Measurements from ENCODE around the gene ZNF22. TPM values are rescaled to one million over a fixed set of nuclear protein-coding genes. Genes with fewer than 3 reads are reported as not detected.

The ZNF22 gene
- total RNA-seq, 1 experiment from 2014 or later: 42.1 TPM

- Histone ChIP-seq H3K4me3 (ENCODE audit: low read depth, low read length, poor library complexity, severe bottlenecking) (peak overlapping the region; percentile 50), H3K4me1 (ENCODE audit: insufficient read depth, low read length, poor library complexity, severe bottlenecking) (peaks cover 27% of the 10 kb centered on the region), H3K27me3 (replicated peaks; ENCODE audit: insufficient read depth, low read depth, low read length, poor library complexity) (no peaks in the 10 kb centered on the region), H3K27ac (ENCODE audit: low read depth, low read length, poor library complexity, severe bottlenecking) (peak overlapping the region; percentile 65), H3K9me3 (ENCODE audit: low read depth, low read length, poor library complexity, severe bottlenecking) (no peaks in the 10 kb centered on the region), H3K36me3 (ENCODE audit: insufficient read depth, low read length, poor library complexity, severe bottlenecking) (no peaks in the 10 kb centered on the region)
- DNase-seq (ENCODE audit: low spot score): no peak
- BruUV-seq (replicated peaks): no TSS peak
- CTCF ChIA-PET: interaction anchor here (1.2 kb wide), 1 partner anchor 10 kb away, joined by 3 read pairs; no protein-coding TSS in a partner anchor
- intact Hi-C loops (cut with micrococcal nuclease; ENCODE audit: unreplicated experiment): loop anchor here (10.0 kb wide), 1 partner anchor 1299 kb away; no protein-coding TSS in a partner anchor
- TF ChIP-seq EZH2 (IDR thresholded peaks at IDR 0.05; ENCODE audit: borderline replicate concordance, low read depth, low read length, poor library complexity, severe bottlenecking) (no peak), CTCF (conservative IDR thresholded peaks at IDR 0.05; ENCODE audit: low read depth, low read length) (no peak)
- POLR2A ChIA-PET (ENCODE audit: low non-redundant PET): no interaction called here
These were observed 26.6 kb upstream of the ZNF22 start for GRCh38 chr10:44974082-44974627.

DNA sequence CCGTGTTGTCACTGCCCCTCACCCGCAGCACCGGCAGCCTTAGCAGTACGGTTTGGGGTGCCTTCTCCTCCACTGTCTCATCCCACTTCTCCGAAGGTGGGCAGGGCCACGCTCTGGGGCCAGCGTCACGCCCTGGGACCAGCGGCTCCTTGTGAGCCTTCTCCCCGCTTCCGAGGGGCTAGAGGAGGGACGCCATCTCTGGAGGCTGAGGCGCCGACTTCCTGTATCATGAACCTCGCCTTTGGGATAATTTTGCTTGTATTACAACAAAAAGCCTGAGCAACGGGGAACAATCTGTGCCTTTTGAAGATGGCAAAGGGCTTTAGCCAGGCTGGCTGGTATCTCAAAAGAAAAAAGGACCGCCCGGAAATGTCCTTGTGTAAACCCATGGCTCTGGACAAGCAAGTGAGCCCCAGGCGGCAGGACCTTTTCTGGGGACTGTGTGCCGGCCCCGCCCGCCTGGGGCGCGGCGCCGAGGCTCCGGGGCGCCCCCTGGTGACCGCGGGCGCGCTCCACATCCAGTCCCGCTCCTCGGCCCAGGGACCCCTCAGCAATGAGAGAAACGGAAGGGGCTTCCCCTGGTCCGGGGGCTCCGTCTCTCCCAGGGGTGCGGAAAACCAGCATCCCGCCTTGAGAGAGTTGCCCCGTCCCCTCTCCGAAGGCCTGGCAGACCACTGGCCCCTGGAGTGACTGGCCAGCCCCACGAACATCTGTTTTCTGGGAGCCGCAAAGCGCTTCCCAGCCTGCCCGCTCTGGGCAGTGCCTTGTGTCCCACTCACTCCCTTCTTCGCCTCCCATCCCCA lies 25.9 kb upstream of the ZNF22 start:
- TF ChIP-seq CTCF (conservative IDR thresholded peaks at IDR 0.05; ENCODE audit: low read depth, low read length) (peak; percentile 76), EZH2 (IDR thresholded peaks at IDR 0.05; ENCODE audit: borderline replicate concordance, low read depth, low read length, poor library complexity, severe bottlenecking) (no peak)
- Histone ChIP-seq H3K4me3 (ENCODE audit: low read depth, low read length, poor library complexity, severe bottlenecking) (peak overlapping the region; percentile 50), H3K36me3 (ENCODE audit: insufficient read depth, low read length, poor library complexity, severe bottlenecking) (no peaks in the 10 kb centered on the region), H3K4me1 (ENCODE audit: insufficient read depth, low read length, poor library complexity, severe bottlenecking) (peaks cover 31% of the 10 kb centered on the region), H3K9me3 (ENCODE audit: low read depth, low read length, poor library complexity, severe bottlenecking) (no peaks in the 10 kb centered on the region), H3K27ac (ENCODE audit: low read depth, low read length, poor library complexity, severe bottlenecking) (peak overlapping the region; percentile 65), H3K27me3 (replicated peaks; ENCODE audit: insufficient read depth, low read depth, low read length, poor library complexity) (no peaks in the 10 kb centered on the region)
- peak; percentile 68 for DNase-seq (ENCODE audit: low spot score)
- ChIA-PET POLR2A (ENCODE audit: low non-redundant PET) (no interaction called here), CTCF (interaction anchor here (0.9 kb wide), 1 partner anchor 64 kb away, joined by 4 read pairs; no protein-coding TSS in a partner anchor)
- BruUV-seq (replicated peaks): no TSS peak
- intact Hi-C loops (cut with micrococcal nuclease; ENCODE audit: unreplicated experiment): loop anchor here (5.0 to 10.0 kb wide), 2 partner anchors 43 to 1300 kb away; no protein-coding TSS in a partner anchor

GRCh38 chr10:44975431-44976331 lies 25.0 kb upstream of the ZNF22 start:
- Histone ChIP-seq H3K27me3 (replicated peaks; ENCODE audit: insufficient read depth, low read depth, low read length, poor library complexity) (no peaks in the 10 kb centered on the region), H3K4me1 (ENCODE audit: insufficient read depth, low read length, poor library complexity, severe bottlenecking) (peaks cover 31% of the 10 kb centered on the region), H3K27ac (ENCODE audit: low read depth, low read length, poor library complexity, severe bottlenecking) (no peak overlapping the region), H3K4me3 (ENCODE audit: low read depth, low read length, poor library complexity, severe bottlenecking) (no peak overlapping the region), H3K36me3 (ENCODE audit: insufficient read depth, low read length, poor library complexity, severe bottlenecking) (no peaks in the 10 kb centered on the region), H3K9me3 (ENCODE audit: low read depth, low read length, poor library complexity, severe bottlenecking) (no peaks in the 10 kb centered on the region)
- DNase-seq (ENCODE audit: low spot score): peak; percentile 50
- intact Hi-C loops (cut with micrococcal nuclease; ENCODE audit: unreplicated experiment): loop anchor here (5.0 to 10.0 kb wide), 2 partner anchors 43 to 1301 kb away; no protein-coding TSS in a partner anchor
- TF ChIP-seq EZH2 (IDR thresholded peaks at IDR 0.05; ENCODE audit: borderline replicate concordance, low read depth, low read length, poor library complexity, severe bottlenecking) (no peak), CTCF (conservative IDR thresholded peaks at IDR 0.05; ENCODE audit: low read depth, low read length) (no peak)
- CTCF ChIA-PET: interaction anchor here (0.5 to 1.0 kb wide), 5 partner anchors 43 to 1354 kb away, joined by 3 to 10 read pairs (median 4); no protein-coding TSS in a partner anchor
- no TSS peak for BruUV-seq (replicated peaks)
- POLR2A ChIA-PET (ENCODE audit: low non-redundant PET): no interaction called here

All from A673 (cell line).